NCI-H2171 (cell line): ENCODE results near the gene DRC3.
"Not testable (repeated sequence)": the region's sequence is repeated elsewhere in the genome, so short reads cannot be mapped to it uniquely, and the experiment has no call there.

Source experiments
- DNase-seq: peaks from one replicate; lab custom pipeline; 2025; lab: John Stamatoyannopoulos, UW

Gene DRC3

DNA sequence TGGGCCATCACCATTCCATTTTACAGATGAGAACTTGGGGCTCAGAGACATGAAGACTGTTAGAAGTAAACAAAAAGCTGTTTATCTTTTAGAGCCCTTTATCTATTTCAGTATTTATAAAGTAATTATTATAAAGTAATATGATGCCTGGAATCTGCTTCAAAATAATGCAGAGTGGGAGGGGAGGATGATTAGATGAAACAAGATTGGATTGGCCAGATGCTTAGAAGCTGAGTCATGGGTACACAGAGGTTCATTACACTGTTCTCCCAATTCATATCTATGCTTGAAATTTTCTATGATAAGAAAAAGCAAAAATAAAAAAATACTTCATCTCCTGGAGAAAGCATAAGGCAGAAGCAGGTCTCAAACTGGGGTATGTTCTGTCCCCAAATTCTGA is 29.8 kb upstream of the DRC3 start:
- no peak for DNase-seq

DNA sequence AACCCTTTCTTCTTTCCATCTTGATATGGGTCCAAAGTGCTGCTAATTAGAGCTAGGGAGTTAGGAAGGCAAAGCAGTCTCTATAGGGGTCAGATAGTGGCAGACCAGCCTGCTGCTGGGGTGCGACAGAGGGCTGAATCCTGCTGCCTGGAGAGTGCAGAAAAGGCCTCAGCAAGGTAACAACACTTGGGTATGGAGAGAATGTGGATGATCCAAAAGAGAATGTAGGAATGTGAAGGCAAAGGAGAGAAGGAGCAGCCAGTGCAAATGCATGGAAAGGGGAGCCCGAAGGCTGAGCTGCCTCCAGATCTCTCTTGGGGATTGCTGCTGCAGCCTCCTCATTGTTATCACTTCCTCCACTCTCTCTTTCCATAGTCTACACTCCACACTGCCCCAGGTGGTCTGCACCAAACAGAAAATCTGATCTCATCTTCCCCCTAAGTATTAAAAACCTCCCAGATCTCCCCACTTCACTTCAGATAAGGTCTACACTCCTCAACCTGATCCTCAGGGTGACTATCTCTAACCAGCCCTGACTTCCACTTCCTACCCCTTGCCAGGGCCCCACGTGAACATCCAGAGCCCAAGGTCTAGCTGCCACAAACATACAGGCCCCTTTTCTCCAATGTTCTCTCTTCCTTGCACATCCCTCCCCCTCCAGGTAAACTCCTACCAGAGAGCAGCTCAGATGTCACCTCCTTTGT is 29.2 kb upstream of the DRC3 start:
- no peak for DNase-seq

DNA sequence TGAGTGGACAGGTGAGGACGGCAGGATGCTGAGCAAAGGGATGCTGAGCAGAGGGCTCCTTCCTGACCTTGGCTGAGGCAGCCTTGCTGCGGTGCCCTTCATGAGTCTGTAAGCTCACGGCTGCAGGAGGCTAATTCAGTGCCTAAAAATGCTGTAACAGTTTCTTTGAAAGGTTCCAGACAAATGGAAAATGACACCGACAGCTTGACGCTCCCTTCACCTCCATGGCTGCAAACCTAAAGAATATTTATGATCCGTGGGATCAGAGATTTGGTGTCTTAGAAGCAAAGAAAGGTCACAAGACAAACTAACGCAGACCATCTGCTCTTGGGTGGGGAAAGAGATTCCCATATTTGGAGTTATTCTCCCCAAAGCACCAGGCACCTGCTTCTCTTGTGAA is 28.4 kb upstream of the DRC3 start:
- DNase-seq, result no peak

DNA sequence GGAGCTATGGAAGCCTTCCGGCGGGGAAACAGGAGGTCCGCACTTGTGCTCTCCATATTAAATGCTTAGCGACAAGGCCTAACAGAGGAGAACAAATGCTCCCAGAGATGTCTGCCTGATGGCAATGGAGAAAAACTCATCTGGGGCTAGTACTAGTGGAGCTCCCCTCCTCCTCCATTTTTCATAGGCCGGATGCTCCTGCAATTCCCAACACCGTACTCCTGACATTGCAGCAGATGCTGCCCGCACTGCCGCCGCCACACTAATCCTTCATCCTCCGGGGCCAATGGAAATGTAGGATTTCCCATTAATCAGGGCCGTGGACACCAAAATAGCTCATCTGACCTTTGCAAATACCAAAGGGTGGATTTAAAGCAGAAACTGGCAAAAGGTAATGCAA is 27.9 kb upstream of the DRC3 start:
- no peak for DNase-seq

DNA sequence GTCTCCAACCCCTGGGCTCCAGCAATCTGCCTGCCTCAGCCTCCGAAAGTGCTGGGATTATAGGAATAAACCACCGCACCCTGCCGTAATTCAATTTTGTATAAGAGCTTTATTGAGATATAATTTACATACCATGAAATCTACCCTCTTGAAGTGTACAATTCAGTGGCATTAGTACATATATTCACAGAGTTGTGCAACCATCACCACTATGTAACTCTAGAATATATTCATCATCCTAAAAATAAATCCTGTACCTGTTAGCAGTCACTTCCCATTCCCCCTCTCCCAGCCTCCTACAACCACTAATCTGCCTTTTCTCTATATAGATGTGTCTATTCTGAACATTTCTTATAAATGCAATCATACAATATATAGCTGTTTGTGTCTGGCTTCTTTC is 26.6 kb upstream of the DRC3 start:
- no peak for DNase-seq

DNA sequence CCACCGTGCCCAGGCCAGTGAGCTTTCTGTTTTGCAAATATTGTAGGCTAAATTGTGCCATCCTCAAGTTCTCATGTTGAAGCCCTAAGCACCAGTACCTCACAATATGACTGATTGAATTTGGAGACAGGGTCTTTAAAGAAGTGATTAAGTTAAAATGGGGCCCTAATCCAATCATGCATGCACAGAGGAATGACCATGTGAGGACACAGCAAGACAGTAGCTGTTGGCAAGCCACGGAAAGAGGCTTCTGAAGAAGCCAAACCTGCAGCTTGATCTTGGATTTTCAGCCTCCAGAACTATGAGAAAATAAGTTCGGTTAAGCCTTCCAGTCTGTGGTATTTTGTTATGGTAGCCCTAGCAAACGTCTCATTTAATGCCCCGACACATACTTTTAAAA is 25.4 kb upstream of the DRC3 start:
- DNase-seq, result no peak

DNA sequence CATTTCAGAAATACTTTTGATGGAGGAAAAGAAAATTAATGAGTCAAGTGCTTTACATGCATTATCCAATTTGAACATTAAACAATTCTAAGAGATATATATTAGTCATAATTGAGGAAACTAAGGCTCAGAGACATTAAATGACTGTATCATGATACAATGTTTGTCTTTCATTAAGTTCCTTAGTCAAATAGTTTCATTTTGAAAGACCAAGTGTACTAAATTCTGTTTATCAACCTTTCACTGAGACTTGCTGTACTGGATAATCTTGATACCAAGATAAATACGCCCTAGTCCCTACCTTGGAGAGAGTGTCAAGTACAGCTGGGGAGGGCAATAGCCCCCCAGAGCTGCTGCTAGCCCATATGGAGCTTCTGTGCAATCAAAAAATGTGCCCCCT is 24.7 kb upstream of the DRC3 start:
- DNase-seq, result no peak

DNA sequence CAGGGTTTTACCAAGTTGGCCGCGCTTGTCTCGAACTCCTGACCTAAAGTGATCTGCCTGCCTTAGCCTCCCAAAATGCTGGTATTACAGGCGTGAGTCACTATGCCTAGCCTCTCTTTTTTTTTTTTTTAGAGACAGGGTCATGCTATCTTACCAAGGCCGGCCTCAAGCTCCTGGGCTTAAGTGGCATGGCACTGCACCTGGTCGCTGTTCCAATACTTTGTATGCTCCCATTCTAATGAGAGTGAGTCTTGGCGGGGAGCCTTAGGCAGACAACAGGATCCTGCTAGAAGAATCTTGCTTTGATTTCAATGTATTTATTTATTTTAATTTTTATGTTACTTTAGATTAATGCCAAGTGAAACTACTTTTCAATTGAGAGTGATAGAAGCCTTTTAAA is 22.3 kb upstream of the DRC3 start:
- no peak for DNase-seq

DNA sequence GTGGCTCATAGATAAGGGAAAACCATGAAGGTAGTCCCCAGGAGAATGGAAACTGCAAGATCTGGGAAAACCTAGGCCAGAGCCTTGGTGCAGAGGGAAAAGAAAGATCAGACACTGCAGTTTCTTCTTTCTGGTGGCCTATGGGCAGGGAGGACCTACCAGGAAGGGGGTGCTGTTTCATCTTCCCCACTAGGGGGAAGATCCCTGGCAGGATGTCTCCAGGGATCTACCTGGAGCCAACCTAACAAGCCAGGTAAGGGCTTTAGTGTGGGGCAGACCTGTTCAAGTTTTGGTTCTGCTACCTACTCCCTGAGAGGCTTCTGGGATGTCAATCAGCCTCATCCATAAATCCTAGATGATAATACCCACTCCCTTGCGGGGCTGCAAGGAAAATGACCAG is 21.9 kb upstream of the DRC3 start:
- no peak for DNase-seq

DNA sequence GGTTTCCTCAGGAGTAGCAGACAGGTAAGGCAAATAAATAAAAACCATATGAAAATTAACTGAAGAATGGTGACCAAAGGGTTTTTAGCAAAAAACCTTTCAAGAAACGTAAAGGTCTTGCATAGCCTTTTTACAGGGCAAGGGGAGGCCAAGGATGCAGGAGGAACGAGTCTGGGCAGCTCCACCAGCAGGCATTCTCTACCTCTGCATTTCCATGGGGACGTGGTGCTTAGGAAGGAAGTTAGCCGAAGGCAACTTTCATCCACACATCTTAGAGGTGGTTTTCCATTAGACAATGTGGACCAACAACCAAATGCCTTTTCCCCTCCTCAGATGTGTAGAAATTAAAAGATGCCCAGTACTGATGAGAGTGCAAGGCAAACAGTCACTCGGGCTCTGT is 21.1 kb upstream of the DRC3 start:
- DNase-seq, result no peak

DNA sequence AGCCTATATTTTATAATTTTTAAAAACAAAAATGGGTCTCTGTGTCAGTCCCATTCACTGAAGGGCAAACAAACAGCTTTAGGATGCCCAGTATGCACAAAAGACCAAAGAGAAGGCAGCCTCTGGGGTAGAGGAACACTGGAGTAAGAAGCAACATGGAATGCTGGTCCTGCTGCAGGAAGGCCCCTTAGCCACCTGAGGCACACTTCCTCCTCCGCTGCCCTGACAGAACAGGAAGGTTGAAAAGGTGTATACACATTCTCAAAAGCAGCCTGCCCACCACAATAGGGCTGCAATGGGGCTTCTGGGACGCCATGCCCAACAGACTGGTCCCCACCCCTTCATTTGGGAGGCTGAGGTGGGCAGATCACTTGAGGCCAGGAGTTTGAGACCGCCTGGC is 20.0 kb upstream of the DRC3 start:
- DNase-seq, result no peak

DNA sequence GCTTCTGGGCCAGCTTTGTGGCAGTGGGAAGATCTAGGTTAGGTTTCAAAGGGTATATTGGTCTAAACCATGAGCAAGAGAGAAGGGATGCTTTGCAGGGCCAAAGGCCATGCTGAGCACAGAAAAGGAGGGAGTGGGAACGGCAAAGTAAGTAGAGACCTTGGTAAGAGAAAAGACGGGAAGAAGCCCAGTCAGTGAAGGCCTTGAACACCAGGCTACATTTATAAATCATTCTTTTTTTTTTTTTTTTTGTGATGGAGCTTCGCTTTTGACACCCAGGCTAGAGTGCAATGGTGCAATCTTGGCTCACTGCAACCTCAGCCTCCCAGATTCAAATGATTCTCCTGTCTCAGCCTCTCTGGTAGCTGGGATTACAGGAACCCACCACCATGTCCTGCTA is 18.6 kb upstream of the DRC3 start:
- DNase-seq, result no peak

DNA sequence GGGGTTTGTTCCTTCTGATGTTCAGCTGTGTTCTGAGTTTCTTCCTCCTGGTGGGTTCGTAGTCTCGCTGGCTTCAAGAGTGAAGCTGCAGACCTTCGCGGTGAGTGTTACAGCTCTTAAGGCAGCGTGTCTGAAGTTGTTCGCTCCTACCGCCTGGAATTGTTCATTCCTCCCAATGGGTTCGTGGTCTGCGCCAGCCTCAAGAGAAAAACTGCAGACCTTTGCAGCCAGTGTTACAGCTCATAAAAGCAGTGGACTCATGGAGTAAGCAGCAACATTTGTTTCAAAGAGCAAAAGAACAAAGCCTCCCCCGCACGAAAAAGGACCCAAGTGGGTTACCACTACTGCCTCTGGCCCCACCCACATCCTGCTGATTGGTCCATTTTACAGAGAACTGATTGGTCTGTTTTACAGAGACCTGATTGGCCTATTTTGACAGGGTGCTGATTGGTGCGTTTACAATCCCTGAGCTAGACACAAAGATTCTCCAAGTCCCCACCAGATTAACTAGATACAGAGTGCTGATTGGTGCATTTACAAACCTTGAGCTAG is 16.8 kb upstream of the DRC3 start:
- DNase-seq, result not testable (repeated sequence)

DNA sequence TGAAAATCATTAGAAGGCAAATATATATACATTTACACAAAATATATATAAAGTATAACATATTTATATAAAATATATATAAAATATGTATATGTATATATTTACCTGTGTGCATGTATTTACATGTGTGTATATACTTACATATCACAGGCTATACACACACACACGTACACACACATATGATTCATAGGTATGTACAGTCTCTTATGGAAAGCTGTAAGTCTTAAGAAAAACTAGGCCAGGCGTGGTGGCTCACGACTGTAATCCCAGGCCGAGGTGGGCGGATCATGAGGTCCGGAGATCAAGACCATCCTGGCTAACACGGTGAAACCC is 15.1 kb upstream of the DRC3 start:
- no peak for DNase-seq

DNA sequence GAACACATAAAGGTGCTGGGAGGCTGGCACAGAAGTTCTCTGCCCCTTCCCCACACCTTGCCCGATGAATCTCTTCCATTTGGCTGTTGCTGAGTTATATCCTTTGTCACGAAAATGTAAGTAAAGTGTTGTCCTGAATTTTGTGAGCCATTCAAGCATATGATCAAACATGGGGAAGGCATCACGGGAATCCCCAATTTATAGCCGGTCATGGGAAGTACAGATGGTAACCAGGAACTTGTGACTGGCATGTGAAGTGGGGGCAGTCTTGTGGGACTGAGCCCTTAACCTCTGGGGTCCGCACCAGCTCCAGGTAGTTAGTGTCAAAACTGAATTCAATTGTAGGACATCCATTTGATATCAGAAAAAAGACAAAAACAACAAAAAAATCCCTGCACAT is 13.7 kb upstream of the DRC3 start:
- no peak for DNase-seq

DNA sequence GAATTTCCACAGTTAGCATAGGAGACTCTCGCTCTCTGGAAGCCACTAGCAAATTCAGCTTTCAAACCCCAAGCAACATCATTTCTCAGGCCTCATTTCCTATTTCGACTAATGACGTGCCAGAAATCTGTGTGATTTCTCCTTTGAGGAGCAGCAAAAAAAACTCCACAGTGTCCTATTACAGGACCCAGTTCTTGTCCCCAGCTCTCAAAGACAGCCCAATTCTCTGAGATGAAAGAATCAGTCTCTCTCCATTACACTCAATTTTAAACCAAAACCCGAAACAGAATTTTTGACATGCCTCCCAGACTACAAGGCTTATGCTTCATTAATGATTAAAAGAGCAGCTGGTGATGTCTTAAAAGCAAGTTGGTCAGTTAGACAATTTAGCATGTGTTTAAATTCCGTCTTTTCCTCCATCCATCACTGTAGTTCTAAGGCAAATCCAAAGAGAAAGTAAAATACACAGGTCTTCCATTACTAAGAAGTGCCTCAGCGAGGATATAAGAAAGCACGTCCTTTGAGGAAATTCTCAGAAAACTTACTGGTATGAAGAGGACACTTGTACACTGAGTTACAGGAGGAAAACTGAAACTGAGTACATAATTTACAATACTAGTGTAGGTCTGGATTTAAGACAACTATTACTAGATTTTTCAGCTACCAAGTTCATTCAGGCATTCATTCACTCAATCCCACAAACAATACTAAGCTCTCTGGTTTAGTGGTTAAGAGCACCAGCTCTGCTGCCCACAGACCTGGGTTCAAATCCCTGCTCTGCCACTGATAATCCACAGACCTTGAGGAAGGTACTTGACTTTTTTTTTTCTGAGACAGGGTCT is 12.9 kb upstream of the DRC3 start:
- DNase-seq, result no peak

DNA sequence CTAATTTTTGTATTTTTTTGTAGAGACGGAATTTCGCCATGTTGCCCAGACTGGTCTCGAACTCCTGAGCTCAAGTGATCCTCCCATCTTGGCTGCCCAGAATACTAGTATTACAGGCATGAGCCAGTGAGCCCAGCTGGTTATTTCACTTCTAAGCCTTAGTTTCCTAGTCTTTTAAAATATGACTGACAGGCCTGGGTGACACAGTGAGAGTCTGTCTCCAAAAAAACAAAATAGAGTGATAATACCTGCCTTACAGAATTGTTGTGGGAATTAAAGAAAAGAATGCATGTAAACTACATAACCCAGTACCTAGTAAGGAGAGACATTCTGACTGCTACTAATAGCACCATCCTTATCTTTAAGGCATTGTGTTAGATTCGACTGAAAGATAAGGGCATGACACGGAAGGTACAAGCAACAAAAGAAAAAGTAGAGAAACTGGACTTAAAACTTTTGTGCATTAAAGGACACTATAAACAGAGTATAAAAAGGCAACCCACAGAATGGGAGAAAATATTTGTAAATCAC is 12.1 kb upstream of the DRC3 start:
- no peak for DNase-seq

DNA sequence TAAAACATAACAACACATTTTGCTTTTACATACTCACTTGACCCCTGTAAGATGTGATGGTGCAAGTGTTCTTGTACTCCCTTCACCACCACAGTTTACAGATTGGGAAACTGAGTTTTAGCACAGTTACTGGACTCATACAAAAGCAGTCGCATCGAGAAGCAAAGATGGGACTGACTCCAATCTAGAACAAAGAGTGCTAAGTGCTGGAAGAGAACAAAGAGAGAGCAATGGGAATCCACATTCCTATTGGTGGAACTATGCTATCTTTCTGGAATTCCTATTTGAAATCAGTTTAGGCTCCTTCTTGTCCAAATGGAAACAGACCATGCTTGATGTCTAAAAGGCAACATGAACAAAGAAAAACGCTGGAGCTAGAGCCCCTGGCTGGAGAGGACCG is 9.6 kb upstream of the DRC3 start:
- DNase-seq, result no peak

DNA sequence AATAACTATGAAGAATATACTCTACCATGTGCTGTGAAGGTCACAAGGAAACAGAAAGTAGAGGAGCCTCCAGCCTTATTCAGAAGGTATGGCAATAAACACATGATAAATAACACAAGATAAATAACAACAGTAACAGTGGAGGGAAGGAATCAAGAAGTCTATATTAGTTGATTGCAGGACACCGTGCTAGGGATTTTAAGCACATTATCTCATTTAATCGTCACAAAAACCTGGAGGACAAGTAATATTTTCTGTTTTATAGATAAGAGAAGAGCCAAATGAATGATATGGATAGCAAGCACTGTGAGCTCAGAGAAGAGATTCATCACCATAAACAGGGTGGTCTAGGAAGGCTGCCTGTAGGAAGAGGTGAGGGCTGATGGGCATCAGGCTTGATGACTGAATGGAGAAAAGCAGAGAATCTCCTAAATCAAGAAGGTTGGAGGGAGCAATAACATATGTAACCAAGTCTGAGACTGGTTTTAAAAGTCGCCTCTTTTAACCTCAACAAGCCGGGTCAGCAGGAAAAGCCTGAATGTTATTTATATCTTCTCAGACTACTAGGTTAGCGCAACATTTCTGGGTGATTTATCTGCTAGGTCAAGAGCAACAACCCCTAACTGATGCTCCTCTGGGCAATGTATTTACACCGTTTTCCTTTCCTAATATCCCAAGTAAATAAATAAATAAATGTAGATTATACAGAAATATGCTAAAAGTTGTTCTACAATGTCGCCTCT is 8.8 kb upstream of the DRC3 start:
- DNase-seq, result no peak

DNA sequence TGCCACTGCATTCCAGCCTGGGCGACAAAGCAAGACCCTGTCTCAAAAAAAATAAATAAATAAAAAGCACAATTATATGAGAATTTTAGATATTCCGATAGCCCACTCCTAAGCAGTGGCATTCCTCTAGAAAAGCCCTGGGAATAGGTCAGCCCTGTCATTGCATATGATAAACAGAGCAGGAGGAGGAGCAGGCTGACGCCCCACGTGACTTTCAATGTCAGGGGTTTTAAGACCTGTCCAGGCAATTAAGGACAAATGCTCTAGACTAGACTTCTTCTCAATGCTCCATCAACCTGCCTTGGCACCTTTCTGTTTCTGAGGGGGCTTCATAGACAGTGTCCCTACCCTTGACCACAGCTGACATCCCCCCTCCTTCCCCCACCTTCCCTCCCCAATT is 8.0 kb upstream of the DRC3 start:
- no peak for DNase-seq

DNA sequence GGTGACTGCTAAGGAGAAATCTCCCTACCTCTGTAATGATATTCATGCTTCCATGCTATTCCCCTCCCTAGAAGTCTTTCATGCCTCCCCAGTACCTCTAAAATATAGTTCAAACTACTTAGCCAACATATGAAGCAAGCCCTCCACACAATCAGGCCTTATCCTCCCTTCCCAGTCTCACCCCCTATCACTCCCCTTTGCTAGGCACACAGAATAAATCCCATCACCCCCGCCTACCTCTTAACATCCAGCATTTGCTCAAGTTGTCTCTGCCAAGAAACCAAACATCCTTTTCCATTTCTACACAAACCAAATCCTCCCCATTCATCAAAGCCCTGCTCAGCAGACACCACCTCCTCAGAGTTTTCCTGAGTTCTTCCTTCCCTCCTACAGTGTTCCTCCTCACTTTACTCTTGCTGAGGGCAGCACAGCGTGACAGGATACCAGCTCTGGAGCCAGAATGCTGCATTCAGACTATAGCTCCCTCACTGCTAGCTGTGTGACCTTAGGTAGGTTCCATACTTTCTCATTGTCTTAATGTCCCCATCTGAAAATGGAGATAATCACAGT is 7.4 kb upstream of the DRC3 start:
- no peak for DNase-seq

DNA sequence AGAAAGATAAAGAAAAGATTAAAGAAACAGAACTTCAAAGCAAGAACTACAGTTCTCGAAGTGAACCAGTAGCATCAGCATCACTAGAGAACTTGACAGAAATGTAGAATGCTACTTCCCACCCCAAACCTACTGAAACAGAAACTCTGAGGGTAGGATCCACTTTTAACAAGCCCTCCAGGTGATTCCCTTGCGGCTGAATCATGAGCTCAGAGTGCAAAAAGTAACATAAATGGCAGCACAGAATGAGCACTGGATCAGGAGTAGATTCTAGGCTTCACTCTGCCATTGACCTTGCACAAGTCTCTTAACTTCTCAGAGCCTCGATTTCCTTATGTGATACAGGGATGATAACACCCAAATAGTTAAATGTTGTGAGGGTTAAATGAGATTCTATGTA is 6.3 kb upstream of the DRC3 start:
- DNase-seq, result no peak
